ENCODE data around the gene CHAT.

The CHAT gene

GRCh38 chr10:49698679-49699078, 84.8 kb downstream of the CHAT start:
- no peaks in the 10 kb centered on the region for H3K4me1 ChIP-seq (ENCODE audit: control insufficient read depth, insufficient read depth, low read length)
- H3K36me3 ChIP-seq (ENCODE audit: control insufficient read depth in 2 of 2, insufficient read depth in 1 of 2, low read length in 2 of 2), result no peaks in the 10 kb centered on the region
- TF ChIP-seq ZNF561 (tag by site-specific recombination; IDR thresholded peaks at IDR 0.05; ENCODE audit: borderline replicate concordance) (no peak), ZNF549 (tag by site-specific recombination; IDR thresholded peaks at IDR 0.05) (no peak), ZNF610 (tag by site-specific recombination; IDR thresholded peaks at IDR 0.05; ENCODE audit: borderline replicate concordance) (no peak), ZNF692 (tag by site-specific recombination; IDR thresholded peaks at IDR 0.05) (no peak), ZNF19 (tag by site-specific recombination; IDR thresholded peaks at IDR 0.05; ENCODE audit: low read depth) (no peak), ZNF658 (tag by site-specific recombination; IDR thresholded peaks at IDR 0.05) (no peak), KLF16 (tag by site-specific recombination; IDR thresholded peaks at IDR 0.05) (no peak), ZNF112 (tag by site-specific recombination; IDR thresholded peaks at IDR 0.05) (no peak), ZNF26 (tag by site-specific recombination; IDR thresholded peaks at IDR 0.05) (no peak), ZNF18 (tag by site-specific recombination; IDR thresholded peaks at IDR 0.05) (no peak), PBX3 (CRISPR knock-in tag; IDR thresholded peaks at IDR 0.05) (no peak), OVOL3 (tag by site-specific recombination; IDR thresholded peaks at IDR 0.05) (no peak), YY1 (tag by site-specific recombination; IDR thresholded peaks at IDR 0.05) (no peak), ZNF157 (tag by site-specific recombination; IDR thresholded peaks at IDR 0.05) (no peak)
- no peaks in the 10 kb centered on the region for H3K9me3 ChIP-seq (ENCODE audit: control insufficient read depth, insufficient read depth, low read depth, low read length)
- CTCF ChIA-PET, result interaction anchor here (1.3 kb wide), 1 partner anchor 9 kb away, joined by 4 read pairs; no protein-coding TSS in a partner anchor
- no peak overlapping the region for H3K4me3 ChIP-seq (ENCODE audit: low read depth, low read length)
- H3K27ac ChIP-seq (ENCODE audit: extremely low read depth, low read depth, low read length), result no peak overlapping the region
- POLR2A ChIA-PET, result no interaction called here

GRCh38 chr10:49700211-49700610, 86.4 kb downstream of the CHAT start:
- CTCF ChIA-PET, result interaction anchor here (0.6 to 1.0 kb wide), 3 partner anchors 13 to 525 kb away, joined by 3 to 4 read pairs (median 3); no protein-coding TSS in a partner anchor
- TF ChIP-seq ZNF140 (tag by site-specific recombination; IDR thresholded peaks at IDR 0.05), result no peak
- TF ChIP-seq ZNF280D (tag by site-specific recombination; IDR thresholded peaks at IDR 0.05), result no peak
- TF ChIP-seq ZNF626 (tag by site-specific recombination; IDR thresholded peaks at IDR 0.05), result no peak
- TF ChIP-seq ZNF37A (tag by site-specific recombination; IDR thresholded peaks at IDR 0.05), result no peak
- TF ChIP-seq PRDM1 (tag by site-specific recombination; IDR thresholded peaks at IDR 0.05), result no peak
- TF ChIP-seq ZNF341 (tag by site-specific recombination; IDR thresholded peaks at IDR 0.05; ENCODE audit: low read depth), result no peak
- TF ChIP-seq ZNF571 (tag by site-specific recombination; IDR thresholded peaks at IDR 0.05), result no peak
- no peak for TF ChIP-seq ZNF223 (tag by site-specific recombination; IDR thresholded peaks at IDR 0.05)
- TF ChIP-seq ATF2 (tag by site-specific recombination; IDR thresholded peaks at IDR 0.05; ENCODE audit: low read depth), result no peak
- TF ChIP-seq ZSCAN5A (tag by site-specific recombination; IDR thresholded peaks at IDR 0.05), result no peak

More at GRCh38 chr10:49700211-49700610, 86.4 kb downstream of the CHAT start:
- Histone ChIP-seq H3K27ac (ENCODE audit: extremely low read depth, low read depth, low read length) (no peak overlapping the region), H3K4me1 (ENCODE audit: control insufficient read depth, insufficient read depth, low read length) (no peaks in the 10 kb centered on the region), H3K9me3 (ENCODE audit: control insufficient read depth, insufficient read depth, low read depth, low read length) (no peaks in the 10 kb centered on the region), H3K36me3 (ENCODE audit: control insufficient read depth in 2 of 2, insufficient read depth in 1 of 2, low read length in 2 of 2) (no peaks in the 10 kb centered on the region), H3K4me3 (ENCODE audit: low read depth, low read length) (no peak overlapping the region)
- POLR2A ChIA-PET, result no interaction called here
